Measurements from ENCODE around the gene TSHZ2. TPM values are rescaled to one million over a fixed set of nuclear protein-coding genes. Genes with fewer than 3 reads are reported as not detected.

TSHZ2 gene
- total RNA-seq, 1 experiment from 2014 or later, result 4.1 TPM

DNA sequence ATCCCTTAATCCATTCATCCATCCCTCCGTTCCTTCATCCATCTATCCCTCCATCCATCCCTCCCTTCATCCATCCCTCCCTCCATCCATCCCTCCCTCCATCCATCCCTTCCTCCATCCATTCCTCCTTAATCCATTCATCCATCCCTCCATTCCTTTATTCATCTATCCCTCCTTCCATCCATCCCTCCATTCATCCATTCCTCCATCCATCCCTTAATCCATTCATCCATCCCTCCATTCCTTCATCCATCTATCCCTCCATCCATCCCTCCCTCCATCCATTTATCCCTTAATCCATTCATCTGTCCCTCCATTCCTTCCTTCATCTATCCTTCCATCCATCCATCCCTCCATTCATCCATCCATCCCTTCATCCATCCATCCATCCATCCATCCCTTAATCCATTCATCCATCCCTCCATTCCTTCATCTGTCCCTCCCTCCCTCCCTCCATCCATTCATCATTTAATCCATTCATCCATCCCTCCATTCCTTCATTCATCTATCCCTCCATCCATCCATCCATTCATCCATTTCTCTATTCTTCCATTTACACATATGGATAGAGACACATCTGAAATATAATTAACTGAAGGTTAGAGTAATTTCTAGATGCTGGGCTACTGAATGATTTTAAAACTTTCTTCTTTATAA, 100.9 kb downstream of the TSHZ2 start:
- in situ Hi-C loops (cut with HindIII; ENCODE audit: low pct_unique_long_range_greater_than_20kb, low sequenced_read_pairs), result no loop called here
- DNase-seq (ENCODE audit: low read depth), result no peak

DNA sequence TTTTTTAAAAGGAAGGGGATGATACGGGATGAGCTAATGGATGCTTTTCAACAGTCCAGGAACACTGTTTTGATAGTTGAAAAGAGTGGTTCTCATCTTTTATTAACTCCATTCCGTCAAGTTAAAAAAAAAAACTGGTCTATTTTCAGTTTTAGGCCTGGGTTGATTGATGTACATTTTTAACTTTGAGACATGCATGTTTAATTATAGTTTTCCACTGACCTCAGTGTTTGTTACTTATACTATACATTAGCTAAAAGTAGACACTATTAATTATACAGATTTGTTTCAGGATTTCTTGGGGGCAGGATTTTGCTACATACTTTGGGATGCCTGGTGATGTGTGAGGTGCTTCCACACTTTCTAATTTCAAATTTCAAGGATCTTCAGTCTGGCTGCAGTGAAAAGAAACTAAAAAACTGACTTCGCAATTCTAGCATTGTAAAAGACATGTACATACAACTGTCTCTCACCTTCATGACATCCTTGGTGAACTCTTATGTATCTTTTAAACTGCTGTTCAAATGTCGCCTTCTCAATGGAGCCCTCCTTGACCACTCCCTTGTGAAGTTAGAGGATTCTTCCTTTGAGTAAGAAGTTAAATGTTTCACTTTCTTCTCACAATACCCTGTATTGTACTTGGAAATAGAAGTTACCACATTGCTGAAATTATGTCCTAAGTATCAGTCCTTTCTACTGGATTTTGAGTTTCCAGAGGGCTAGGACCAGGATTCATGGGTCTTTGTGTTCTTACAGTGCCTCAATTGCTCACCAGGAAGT, 101.7 kb downstream of the TSHZ2 start:
- DNase-seq (ENCODE audit: low read depth), result no peak
- in situ Hi-C loops (cut with HindIII; ENCODE audit: low pct_unique_long_range_greater_than_20kb, low sequenced_read_pairs), result no loop called here

DNA sequence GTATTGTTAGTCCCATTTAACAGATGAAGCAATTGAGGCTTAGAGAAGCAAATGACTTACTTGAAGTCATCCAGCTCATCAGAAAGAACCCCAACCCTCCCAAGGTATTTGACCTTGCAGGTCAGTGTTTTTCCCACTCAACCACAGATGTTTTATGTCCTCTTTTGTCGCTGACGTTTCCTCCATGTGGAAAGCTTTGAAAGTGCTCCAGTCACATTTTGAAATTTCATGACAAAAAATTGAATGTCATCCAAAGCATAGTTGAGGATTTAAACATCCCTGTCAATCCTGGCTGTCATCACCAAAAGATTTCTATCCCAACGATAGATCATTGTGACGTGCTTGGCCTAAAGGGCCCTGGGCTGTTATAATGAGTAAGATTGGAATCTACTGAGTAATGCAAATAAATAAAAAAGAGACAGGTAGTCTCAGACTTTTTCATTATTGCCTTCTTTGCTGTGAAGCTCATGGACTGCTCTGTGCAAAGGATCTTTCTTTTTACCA, 102.7 kb downstream of the TSHZ2 start:
- in situ Hi-C loops (cut with HindIII; ENCODE audit: low pct_unique_long_range_greater_than_20kb, low sequenced_read_pairs), result no loop called here
- DNase-seq (ENCODE audit: low read depth), result peak; percentile 61

DNA sequence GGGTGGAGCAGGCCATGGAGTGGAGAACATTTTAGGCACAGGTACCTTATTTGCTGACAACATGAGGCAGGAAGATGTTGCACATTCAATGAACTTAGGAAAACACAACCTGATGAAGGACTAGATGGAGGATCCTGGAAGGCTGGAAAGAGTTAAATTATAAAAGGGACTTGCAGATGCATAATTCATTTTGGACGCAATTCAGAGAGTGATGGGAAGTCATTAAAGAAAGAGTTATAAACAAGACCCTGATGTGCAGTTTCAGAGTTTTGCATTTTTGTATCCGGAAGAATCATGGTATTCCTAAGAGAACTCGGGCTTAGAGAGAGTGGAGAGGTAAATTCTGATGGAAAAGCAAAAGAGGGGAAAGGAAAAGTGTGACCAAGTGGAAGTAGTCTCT, 104.5 kb downstream of the TSHZ2 start:
- in situ Hi-C loops (cut with HindIII; ENCODE audit: low pct_unique_long_range_greater_than_20kb, low sequenced_read_pairs), result no loop called here
- DNase-seq (ENCODE audit: low read depth), result no peak

DNA sequence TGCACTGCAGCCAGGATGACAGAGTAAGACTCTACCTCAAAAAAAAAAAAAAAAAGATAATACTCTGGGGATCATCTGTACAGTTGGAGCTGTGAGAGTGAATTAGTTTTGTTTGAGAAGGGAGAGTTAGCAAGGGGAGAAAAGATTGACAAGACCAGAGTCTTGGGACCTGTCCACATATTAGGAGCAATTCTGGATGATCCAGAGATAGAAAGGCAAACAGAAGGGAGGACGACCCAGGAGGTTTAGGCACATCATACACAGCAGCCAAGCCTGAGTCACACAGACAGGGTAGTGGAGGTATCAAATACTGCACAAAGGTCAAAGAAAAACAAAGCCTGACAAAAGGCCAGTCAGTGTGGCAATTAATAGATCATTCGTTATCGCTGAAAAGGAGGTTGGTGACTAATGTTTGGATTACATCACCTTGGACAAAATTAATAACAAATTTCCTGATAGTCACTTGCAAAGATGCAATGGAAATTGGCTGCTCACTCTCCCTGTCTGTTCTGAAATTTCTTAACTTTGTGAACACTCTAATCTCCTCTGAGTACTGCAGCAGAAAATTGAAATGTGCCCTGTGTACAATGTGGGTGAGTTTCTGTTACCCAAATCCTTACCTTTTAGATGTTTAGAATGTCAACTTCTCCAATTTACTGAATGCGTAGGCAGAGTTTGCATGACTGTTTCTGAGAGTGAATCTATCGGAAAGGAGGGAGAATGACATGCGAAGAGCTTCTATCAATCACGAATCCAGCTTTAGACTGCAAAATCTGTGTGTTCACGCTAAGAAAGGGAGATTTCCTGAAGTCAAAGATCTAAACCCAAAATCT, 105.4 kb downstream of the TSHZ2 start:
- in situ Hi-C loops (cut with HindIII; ENCODE audit: low pct_unique_long_range_greater_than_20kb, low sequenced_read_pairs), result no loop called here
- peak; percentile 74 for DNase-seq (ENCODE audit: low read depth)

DNA sequence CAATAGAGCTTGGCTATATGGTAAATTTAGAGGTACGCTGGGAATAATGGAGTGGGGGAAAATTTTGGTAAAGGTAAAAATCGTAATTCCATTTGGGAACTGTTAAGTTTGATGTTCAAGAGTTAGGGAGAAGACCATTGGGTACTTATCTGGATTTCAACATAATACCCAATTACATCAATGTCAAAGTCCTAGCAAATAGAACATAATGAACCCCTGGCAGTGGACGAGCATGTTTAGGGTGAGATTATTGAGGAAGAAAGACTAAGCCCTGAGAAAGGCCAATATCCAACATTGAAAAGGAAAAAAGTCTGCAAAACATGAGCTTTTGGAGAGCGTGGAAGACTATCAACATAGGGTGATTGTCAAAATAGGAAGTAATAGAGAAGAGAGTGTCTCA, 106.6 kb downstream of the TSHZ2 start:
- DNase-seq (ENCODE audit: low read depth), result no peak
- in situ Hi-C loops (cut with HindIII; ENCODE audit: low pct_unique_long_range_greater_than_20kb, low sequenced_read_pairs), result no loop called here

DNA sequence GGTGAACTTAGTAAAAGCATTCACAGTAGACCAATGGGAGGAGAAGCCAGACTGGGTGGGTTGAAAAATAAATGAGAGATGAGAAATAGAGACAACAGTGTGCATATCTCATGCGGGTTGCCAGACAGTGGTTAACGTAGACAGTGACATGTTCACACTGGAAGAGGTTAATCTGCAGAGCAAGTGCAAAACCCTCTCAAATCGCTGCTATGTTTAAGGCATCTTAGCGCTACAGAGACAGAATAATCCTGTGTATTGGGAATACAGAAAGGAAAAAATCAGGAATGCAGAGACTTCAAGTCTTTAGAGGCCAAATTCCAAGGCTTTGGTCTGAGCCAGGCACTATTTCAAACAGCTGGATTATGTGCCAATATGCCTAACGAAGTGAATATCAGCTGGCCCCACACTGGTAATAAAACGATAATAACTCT, 107.1 kb downstream of the TSHZ2 start:
- in situ Hi-C loops (cut with HindIII; ENCODE audit: low pct_unique_long_range_greater_than_20kb, low sequenced_read_pairs), result no loop called here
- no peak for DNase-seq (ENCODE audit: low read depth)

DNA sequence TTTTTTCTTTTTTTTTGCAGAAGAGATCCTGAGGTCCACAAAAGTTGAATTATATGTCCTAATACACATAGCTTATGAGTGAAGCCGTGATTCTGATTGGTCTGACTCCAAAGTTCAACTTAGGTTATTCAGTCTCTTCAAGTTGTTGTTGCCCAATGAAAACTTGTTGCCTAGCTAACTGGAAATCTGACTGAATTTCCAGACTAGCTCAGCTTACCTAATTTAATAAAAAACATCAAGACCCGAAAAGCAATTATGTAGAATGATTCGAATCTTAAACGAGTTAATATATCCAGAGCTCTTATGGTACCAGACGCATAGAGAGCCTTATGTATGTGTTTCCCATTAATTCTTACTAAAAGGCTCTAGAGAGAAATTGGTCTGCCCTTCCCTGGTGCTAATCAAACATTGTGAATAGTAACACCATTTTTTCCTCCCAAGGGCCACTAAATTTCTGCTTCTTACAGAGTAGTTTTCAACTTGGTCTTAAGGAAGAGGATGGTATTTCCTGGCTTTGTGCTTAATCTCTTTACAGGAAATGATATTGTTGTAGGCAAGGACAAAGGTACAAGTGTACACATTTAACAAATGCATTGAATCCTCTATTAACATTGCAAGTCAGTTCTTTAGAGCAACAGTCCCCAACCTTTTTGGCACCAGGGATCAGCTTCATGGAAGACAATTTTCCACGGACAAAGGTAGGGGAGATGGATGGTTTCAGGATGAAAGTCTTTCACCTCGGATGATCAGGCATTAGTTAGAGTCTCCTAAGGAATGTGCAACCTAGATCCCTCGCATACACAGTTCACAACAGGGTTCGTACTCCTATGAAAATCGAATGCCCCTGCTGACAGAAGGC, 107.9 kb downstream of the TSHZ2 start:
- DNase-seq (ENCODE audit: low read depth), result no peak
- in situ Hi-C loops (cut with HindIII; ENCODE audit: low pct_unique_long_range_greater_than_20kb, low sequenced_read_pairs), result no loop called here

DNA sequence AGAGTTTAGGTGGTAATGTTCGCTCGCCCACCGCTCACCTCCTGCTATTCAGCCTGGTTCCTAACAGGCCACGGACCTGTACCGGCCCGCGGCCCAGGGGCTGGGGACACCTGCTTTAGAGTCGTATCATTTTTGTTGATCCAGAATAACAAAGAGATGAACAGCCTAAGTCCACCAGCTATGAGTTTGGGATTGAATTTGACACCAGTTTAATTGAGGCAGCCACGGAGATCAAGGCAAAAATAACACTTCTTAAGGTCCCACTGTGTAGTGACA, 108.5 kb downstream of the TSHZ2 start:
- in situ Hi-C loops (cut with HindIII; ENCODE audit: low pct_unique_long_range_greater_than_20kb, low sequenced_read_pairs), result no loop called here
- DNase-seq (ENCODE audit: low read depth), result no peak

DNA sequence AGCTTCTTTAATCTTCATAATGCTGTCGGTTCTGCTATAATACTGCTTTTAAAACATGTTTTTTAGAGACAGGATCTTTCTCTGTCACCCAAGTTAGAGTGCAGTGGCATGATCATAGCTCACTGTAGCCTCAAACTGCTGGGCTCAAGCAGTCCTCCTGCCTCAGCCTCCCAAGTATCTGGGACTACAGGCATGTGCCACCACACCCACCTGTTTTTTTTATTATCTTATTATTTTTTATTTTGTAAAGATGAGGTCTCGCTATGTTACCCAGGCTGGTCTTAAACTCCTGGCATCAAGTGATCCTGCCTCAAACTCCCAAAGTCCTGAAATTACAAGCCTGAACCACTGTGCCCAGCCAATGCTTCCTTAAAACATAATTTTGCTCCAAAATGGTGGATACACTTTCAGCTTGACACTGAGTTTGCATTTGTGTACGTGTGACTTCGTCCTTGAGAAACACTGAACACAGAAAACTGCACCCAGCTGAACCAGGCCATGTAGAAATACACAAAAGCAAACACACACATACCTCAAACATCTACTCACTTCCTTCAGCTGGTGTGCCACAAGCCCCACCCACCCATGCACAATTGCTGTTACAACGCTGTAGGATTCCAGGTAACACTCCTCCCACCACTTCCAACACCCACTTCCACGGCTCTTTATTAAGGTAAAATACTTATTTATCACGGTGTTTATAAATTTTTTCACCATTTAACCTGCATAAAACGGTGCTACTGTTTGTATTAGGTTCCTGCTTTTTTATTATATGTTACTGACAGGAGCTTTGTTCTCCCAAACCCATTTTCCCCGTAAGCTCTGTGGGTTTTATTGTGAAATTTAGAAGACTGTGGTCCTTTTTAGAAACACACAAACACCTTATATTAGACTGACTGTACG, 109.1 kb downstream of the TSHZ2 start:
- in situ Hi-C loops (cut with HindIII; ENCODE audit: low pct_unique_long_range_greater_than_20kb, low sequenced_read_pairs), result no loop called here
- peak; percentile 40 for DNase-seq (ENCODE audit: low read depth)

DNA sequence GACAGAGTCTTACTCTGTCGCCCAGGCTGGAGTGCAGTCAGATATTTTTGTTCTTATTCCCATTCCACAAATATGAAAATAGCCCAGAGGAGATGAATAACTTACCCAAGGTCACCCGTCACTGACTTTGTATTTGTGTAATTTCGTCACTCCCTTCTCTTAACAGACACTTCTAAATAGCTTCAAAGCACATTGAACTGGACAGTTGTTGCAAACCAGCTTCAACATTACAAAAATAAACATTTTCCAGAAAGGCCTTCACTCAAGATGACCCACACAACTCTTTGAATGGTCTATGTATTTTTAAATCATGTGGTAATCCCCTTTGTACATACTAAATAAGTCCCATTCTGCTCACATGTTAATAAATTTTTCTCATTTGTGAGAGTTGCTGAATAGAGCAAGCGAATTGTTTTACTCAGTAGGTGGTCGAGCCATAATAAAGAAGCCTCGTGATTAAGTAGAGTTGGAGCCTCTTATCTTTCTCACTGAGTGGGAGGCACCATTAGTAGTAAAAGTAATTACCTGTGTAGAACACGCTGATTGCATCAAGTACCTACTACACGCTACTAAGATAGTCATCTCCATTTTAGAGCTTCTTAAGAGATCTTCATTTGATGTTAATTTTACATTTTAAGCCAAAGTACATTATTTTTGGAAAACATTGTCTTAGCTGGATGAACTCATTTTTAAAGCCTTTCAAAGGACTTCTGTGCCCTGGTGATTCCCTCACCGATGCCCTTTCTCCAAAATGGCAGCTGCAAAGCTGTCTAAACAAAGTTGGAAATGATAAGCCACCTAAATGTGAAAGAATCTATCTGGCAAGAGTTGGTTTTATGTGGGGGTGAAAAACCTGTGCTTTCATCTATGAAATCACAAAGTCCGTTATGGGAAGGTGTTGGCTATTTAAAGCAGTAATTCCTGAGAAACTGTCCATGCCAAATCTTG, 110.0 kb downstream of the TSHZ2 start:
- peak; percentile 30 for DNase-seq (ENCODE audit: low read depth)
- in situ Hi-C loops (cut with HindIII; ENCODE audit: low pct_unique_long_range_greater_than_20kb, low sequenced_read_pairs), result no loop called here

DNA sequence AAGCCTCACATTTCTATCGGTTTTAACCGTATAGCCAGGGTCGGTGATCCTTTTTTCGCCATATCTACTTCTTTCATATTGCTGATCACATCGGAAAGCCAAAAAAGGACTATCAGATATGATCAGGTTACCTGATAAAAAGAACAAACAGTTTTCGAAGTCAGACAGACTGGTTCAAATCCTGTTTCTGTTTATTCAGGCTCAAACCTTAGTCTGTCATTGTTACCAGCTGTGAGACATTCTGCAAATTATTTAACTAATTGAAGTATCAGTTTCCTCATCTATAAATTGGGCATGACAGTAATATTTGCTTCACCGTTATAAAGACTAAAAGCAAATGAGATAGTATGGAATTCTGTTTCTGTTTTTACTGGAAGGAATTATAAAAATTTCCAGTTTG, 111.3 kb downstream of the TSHZ2 start:
- DNase-seq (ENCODE audit: low read depth), result no peak
- in situ Hi-C loops (cut with HindIII; ENCODE audit: low pct_unique_long_range_greater_than_20kb, low sequenced_read_pairs), result no loop called here

DNA sequence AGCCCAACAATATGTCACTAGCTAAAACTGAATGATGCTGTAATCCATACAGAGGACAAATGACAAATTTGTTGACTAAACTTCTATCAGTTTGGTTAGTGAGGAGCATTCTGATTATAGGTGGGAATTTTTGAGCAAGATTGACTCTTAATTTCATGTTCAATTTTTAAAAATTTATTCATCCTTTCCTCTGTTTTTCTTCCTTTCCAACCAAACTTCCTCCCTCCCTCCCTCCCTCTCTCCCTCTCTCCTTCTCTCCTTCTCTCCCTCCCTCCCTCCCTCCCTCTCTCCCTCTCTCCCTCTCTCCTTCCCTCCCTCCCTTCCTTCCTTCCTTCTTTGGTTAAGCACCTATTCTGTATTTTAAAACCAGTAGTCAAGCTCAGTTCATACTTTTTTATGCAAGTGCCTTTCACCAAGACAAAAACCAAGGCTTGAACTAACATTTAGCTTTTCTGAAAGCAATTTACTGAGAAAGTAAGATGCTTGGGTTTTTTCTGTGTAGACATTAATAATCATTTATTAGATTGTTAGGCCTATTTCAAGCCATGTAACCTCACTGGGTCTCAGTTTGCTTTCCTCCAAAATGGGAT, 112.3 kb downstream of the TSHZ2 start:
- DNase-seq (ENCODE audit: low read depth), result no peak
- in situ Hi-C loops (cut with HindIII; ENCODE audit: low pct_unique_long_range_greater_than_20kb, low sequenced_read_pairs), result no loop called here

DNA sequence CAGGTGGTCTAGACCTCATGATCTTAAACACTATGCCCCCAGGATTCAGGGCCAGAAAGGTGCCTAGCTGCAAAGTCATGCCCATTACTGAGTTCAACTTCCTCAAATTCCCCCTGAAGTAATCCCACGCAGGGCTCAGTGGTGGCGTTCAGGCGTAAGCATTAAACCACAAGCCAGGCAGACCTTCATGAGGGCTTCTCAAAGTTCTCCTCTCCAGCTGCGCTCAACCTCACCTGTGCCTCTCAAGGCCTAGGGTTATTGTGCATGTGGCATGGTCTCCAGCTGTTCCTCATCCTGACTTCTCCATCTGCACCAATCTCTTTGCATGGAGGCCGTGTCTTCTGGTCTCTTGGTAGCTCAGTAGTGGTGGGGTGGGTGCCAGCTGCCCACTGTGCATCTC, 113.6 kb downstream of the TSHZ2 start:
- no peak for DNase-seq (ENCODE audit: low read depth)
- in situ Hi-C loops (cut with HindIII; ENCODE audit: low pct_unique_long_range_greater_than_20kb, low sequenced_read_pairs), result no loop called here

DNA sequence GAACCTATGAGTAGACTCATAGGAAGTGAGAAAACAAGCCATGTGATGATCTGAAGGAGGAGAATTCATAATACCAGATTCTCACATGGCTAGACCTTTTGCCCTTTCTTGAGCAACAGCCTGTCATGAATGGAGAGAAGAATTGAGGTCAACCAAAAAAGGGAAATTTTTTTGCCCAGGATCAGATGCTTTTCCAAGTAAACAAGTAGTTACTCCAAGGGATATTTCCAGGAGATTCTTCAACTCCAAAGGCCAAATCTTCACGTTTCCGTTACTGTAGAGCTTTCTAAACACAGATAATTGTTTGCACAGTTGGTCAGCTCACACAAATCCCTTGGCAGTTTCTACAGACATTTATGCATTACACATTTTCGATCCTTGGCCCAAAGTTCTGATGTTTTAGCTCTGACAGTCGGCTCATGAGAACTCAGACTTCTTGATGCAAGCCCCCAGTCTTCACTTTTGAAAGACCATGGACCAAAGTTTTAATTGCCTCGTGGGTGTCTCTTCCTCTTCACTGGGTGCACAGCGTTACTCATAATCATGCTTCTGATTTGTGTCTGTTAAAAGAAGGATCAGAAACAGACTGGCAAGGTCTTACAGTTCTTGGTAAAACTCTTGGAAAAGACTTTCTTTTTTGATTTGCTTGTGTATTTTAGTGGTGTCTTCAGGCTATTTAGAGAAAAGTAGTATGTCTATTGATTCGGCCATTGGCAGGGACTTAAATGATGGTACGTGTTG, 115.0 kb downstream of the TSHZ2 start:
- in situ Hi-C loops (cut with HindIII; ENCODE audit: low pct_unique_long_range_greater_than_20kb, low sequenced_read_pairs), result no loop called here
- no peak for DNase-seq (ENCODE audit: low read depth)

All from Caki2 (cell line).